Globus pallidus (tissue), 1 donor: ENCODE data around the gene BCL10.
A peak's percentile ranks its signal among the peaks of the same experiment; 100 is the strongest.

ENCODE experiments used
- DNase-seq: peaks from one replicate; pipeline ENCODE4 v3.0.0-alpha.2; 2015; ENCODE audit warnings: low spot score

The BCL10 gene

GRCh38 chr1:85276215-85276977 lies at the start of gene BCL10:
Gene BCL10 (minus strand): TSS chr1:85276632. CDS start chr1:85276352, 280 bp downstream.
- DNase-seq = peak; percentile 99

- no peak for DNase-seq
These were observed 49.5 kb upstream of the BCL10 start for GRCh38 chr1:85325920-85326319.

GRCh38 chr1:85323770-85324169 lies 47.3 kb upstream of the BCL10 start:
- DNase-seq = no peak

GRCh38 chr1:85322655-85323054 lies 46.2 kb upstream of the BCL10 start:
- DNase-seq = no peak

- no peak for DNase-seq
These were observed 45.0 kb upstream of the BCL10 start for GRCh38 chr1:85321237-85321964.

GRCh38 chr1:85320371-85321131 lies 44.1 kb upstream of the BCL10 start:
- no peak for DNase-seq

GRCh38 chr1:85319931-85320330 lies 43.5 kb upstream of the BCL10 start:
- DNase-seq = no peak

GRCh38 chr1:85319491-85319890 lies 43.1 kb upstream of the BCL10 start:
- DNase-seq = no peak

- no peak for DNase-seq
These were observed 41.8 kb upstream of the BCL10 start for GRCh38 chr1:85318217-85318616.

- DNase-seq = no peak
These were observed 41.1 kb upstream of the BCL10 start for GRCh38 chr1:85317560-85317959.

- no peak for DNase-seq
These were observed 39.9 kb upstream of the BCL10 start for GRCh38 chr1:85316321-85316720.

- DNase-seq = no peak
These were observed 39.4 kb upstream of the BCL10 start for GRCh38 chr1:85315789-85316188.

GRCh38 chr1:85314726-85315125 lies 38.3 kb upstream of the BCL10 start:
- DNase-seq = no peak

- DNase-seq = no peak
These were observed 37.7 kb upstream of the BCL10 start for GRCh38 chr1:85313888-85314696.

- DNase-seq = no peak
These were observed 35.4 kb upstream of the BCL10 start for GRCh38 chr1:85311818-85312217.

GRCh38 chr1:85308833-85309350 lies 32.5 kb upstream of the BCL10 start:
- DNase-seq = no peak

- peak; percentile 64 for DNase-seq
These were observed 31.8 kb upstream of the BCL10 start for GRCh38 chr1:85307987-85308832.

GRCh38 chr1:85306236-85306635 lies 29.8 kb upstream of the BCL10 start:
- DNase-seq = no peak

- no peak for DNase-seq
These were observed 27.2 kb upstream of the BCL10 start for GRCh38 chr1:85303440-85304162.

GRCh38 chr1:85300140-85300539 lies 23.7 kb upstream of the BCL10 start:
- DNase-seq = no peak
